ENCODE data around the gene DDX24.

Gene DDX24

GRCh38 chr14:94045563-94046345, 35.2 kb downstream of the DDX24 start:
- no peak for DNase-seq

- DNase-seq, result no peak
Measured at GRCh38 chr14:94045101-94045500, 35.9 kb downstream of the DDX24 start.

- no peak for DNase-seq
Measured at GRCh38 chr14:94044476-94045091, 36.4 kb downstream of the DDX24 start.

- DNase-seq, result no peak
Measured at GRCh38 chr14:94043756-94044475, 37.1 kb downstream of the DDX24 start.

GRCh38 chr14:94043111-94043755, 37.8 kb downstream of the DDX24 start:
- DNase-seq, result no peak

GRCh38 chr14:94042433-94043091, 38.4 kb downstream of the DDX24 start:
- DNase-seq, result no peak

- no peak for DNase-seq
Measured at GRCh38 chr14:94041551-94042346, 39.3 kb downstream of the DDX24 start.

- DNase-seq, result no peak
Measured at GRCh38 chr14:94040796-94041195, 40.2 kb downstream of the DDX24 start.

- no peak for DNase-seq
Measured at GRCh38 chr14:94040247-94040646, 40.8 kb downstream of the DDX24 start.

GRCh38 chr14:94038921-94039629, 41.9 kb downstream of the DDX24 start:
- no peak for DNase-seq

- no peak for DNase-seq
Measured at GRCh38 chr14:94038510-94038909, 42.5 kb downstream of the DDX24 start.

- no peak for DNase-seq
Measured at GRCh38 chr14:94037954-94038353, 43.0 kb downstream of the DDX24 start.

GRCh38 chr14:94036313-94037167, 44.5 kb downstream of the DDX24 start:
- peak in 1 of 2 experiments; percentile 81 for DNase-seq

GRCh38 chr14:94034886-94035285, 46.1 kb downstream of the DDX24 start:
- no peak for DNase-seq

GRCh38 chr14:94031883-94032279, 49.1 kb downstream of the DDX24 start:
- DNase-seq, result no peak

GRCh38 chr14:94031161-94031882, 49.7 kb downstream of the DDX24 start:
- no peak for DNase-seq

- no peak for DNase-seq
Measured at GRCh38 chr14:94030571-94030970, 50.4 kb downstream of the DDX24 start.

- no peak for DNase-seq
Measured at GRCh38 chr14:94029671-94030203, 51.3 kb downstream of the DDX24 start.

- no peak for DNase-seq
Measured at GRCh38 chr14:94029265-94029664, 51.7 kb downstream of the DDX24 start.

Data from NCI-H526 (cell line).